Measurements from ENCODE around the gene RAB5B.

DNA sequence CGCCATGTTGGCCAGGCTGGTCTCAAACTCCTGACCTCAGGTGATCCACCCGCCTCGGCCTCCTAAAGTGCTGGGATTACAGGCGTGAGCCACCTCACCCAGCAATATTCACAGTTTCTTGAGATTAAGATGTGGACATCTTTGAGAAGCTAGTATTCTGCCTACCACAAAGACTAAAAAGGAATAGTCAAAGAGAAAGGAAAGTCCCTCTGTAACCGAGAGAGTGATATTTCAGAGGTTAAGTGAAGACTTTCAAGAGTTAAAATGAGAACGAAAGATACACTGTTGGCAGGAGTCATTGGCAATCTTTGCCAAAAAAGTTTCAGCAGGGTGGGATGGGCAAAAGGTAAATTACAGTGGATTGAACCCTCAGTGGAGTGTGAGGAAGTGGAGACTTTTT is 27.3 kb upstream of the RAB5B start:
- TF ChIP-seq, protein P1, sequence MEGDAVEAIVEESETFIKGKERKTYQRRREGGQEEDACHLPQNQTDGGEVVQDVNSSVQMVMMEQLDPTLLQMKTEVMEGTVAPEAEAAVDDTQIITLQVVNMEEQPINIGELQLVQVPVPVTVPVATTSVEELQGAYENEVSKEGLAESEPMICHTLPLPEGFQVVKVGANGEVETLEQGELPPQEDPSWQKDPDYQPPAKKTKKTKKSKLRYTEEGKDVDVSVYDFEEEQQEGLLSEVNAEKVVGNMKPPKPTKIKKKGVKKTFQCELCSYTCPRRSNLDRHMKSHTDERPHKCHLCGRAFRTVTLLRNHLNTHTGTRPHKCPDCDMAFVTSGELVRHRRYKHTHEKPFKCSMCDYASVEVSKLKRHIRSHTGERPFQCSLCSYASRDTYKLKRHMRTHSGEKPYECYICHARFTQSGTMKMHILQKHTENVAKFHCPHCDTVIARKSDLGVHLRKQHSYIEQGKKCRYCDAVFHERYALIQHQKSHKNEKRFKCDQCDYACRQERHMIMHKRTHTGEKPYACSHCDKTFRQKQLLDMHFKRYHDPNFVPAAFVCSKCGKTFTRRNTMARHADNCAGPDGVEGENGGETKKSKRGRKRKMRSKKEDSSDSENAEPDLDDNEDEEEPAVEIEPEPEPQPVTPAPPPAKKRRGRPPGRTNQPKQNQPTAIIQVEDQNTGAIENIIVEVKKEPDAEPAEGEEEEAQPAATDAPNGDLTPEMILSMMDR (conservative IDR thresholded peaks at IDR 0.05 in 1 of 2, IDR thresholded peaks at IDR 0.05 in 1 of 2; ENCODE audit: low read depth in 1 of 2, low read length in 2 of 2): no peak
- no peak for TF ChIP-seq EZH2 (IDR thresholded peaks at IDR 0.05; ENCODE audit: low read length, missing control alignments)

Measured in fibroblast of lung (primary cell).